ENCODE data around the gene BIRC7.

DNA sequence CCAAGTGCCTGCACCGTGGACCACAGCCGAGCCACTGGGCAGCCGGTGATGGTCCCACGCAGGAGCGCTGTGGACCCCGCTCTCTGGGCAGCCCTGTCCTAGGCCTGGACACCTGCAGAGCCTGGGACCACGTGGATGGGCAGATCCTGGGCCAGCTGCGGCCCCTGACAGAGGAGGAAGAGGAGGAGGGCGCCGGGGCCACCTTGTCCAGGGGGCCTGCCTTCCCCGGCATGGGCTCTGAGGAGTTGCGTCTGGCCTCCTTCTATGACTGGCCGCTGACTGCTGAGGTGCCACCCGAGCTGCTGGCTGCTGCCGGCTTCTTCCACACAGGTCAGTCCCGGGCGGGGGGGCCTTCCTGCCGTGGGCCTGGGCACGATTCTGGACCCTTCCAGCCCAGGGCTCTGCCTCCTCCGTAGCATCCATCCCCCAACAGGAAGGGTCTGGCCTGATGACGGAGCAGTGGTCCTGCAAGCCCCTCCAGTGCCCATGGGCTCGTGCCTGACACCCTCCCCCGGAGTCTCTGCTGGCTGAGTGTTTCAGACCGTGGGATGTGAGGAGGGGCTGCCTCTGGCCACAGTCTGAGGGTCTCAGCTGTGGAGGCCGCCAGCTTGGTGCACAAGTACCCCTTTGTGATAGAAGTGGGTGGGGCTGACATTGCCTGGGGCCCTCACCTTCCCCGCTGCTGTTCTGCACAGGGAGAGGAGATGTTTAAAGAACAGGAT, 572 bp downstream of the BIRC7 start:
- TF ChIP-seq, protein P1, sequence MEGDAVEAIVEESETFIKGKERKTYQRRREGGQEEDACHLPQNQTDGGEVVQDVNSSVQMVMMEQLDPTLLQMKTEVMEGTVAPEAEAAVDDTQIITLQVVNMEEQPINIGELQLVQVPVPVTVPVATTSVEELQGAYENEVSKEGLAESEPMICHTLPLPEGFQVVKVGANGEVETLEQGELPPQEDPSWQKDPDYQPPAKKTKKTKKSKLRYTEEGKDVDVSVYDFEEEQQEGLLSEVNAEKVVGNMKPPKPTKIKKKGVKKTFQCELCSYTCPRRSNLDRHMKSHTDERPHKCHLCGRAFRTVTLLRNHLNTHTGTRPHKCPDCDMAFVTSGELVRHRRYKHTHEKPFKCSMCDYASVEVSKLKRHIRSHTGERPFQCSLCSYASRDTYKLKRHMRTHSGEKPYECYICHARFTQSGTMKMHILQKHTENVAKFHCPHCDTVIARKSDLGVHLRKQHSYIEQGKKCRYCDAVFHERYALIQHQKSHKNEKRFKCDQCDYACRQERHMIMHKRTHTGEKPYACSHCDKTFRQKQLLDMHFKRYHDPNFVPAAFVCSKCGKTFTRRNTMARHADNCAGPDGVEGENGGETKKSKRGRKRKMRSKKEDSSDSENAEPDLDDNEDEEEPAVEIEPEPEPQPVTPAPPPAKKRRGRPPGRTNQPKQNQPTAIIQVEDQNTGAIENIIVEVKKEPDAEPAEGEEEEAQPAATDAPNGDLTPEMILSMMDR (IDR thresholded peaks at IDR 0.05 in 8 of 11, conservative IDR thresholded peaks at IDR 0.05 in 3 of 11): no peak
- TF ChIP-seq POLR2AphosphoS5 (IDR thresholded peaks at IDR 0.05) (no peak), POLR2A (IDR thresholded peaks at IDR 0.05) (no peak)
